ENCODE data around the gene CDH13. TPM values are rescaled to one million over a fixed set of nuclear protein-coding genes. Genes with fewer than 3 reads are reported as not detected.

The CDH13 gene
- total RNA-seq, 4 donors from 2014 or later, result 3.1 to 13.5 (median 8.9) TPM

DNA sequence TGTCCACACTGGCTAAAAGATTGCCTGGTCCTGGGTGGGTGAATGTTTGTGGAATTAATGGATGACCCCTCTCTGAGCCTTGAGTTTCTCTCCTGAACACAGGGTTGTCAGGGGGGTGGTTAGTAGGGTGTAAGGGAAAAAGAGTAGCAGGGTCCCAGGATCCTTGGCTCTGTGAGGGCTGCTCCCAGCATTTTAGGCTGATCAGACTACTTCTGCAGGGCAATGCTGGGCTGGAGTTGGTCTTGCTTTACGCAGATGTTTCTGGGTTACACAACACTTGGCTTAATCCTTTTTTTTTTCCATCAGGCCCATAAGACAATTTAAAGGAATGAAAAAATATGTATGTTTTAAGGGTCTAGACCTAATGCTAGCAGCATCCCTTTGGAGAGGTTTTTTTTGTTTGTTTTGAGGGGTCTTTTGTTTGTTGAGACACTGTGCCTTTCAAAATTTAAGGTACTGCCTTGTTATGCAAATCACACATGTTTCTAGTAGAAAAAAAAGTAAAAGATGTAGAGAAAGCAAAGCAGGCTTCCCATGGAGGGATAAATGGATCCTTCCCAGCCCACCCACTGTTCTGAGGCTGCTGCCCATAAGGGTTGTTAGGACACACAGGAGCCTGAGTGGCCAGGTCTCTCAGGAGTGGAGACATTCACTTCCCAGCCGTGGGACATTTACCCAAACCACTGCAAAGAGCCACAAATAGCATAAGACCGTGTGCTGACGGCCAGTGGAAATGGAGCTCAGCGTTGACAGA, 955.4 kb downstream of the CDH13 start:
- peaks cover 0 to 4% (median 0%) of the 10 kb centered on the region in 4 donors for H3K27me3 ChIP-seq
- no peaks in the 10 kb centered on the region for H3K4me1 ChIP-seq
- no peaks in the 10 kb centered on the region for H3K9me3 ChIP-seq
- no peaks in the 10 kb centered on the region for H3K36me3 ChIP-seq
- DNase-seq (ENCODE audit: extremely low spot score), result no peak
- WGBS, result 59% methylated on average over 5 of the region's 5 CpGs
- TF ChIP-seq POLR2AphosphoS5 (IDR thresholded peaks at IDR 0.05) (no peak), EP300 (IDR thresholded peaks at IDR 0.05) (no peak), POLR2A (IDR thresholded peaks at IDR 0.05; ENCODE audit: low read depth) (no peak)
- TF ChIP-seq, protein P1, sequence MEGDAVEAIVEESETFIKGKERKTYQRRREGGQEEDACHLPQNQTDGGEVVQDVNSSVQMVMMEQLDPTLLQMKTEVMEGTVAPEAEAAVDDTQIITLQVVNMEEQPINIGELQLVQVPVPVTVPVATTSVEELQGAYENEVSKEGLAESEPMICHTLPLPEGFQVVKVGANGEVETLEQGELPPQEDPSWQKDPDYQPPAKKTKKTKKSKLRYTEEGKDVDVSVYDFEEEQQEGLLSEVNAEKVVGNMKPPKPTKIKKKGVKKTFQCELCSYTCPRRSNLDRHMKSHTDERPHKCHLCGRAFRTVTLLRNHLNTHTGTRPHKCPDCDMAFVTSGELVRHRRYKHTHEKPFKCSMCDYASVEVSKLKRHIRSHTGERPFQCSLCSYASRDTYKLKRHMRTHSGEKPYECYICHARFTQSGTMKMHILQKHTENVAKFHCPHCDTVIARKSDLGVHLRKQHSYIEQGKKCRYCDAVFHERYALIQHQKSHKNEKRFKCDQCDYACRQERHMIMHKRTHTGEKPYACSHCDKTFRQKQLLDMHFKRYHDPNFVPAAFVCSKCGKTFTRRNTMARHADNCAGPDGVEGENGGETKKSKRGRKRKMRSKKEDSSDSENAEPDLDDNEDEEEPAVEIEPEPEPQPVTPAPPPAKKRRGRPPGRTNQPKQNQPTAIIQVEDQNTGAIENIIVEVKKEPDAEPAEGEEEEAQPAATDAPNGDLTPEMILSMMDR (IDR thresholded peaks at IDR 0.05), result no peak
- intact Hi-C loops (cut with DNase I), result no loop called here
- no peak overlapping the region for H3K27ac ChIP-seq (replicated peaks in 1 of 4)
- no peak overlapping the region for H3K4me3 ChIP-seq

- 81% methylated on average over 13 of the region's 13 CpGs for WGBS
- intact Hi-C loops (cut with DNase I), result no loop called here
- Histone ChIP-seq H3K4me3 (no peak overlapping the region), H3K4me1 (no peaks in the 10 kb centered on the region), H3K9me3 (no peaks in the 10 kb centered on the region), H3K27ac (replicated peaks in 1 of 4) (no peak overlapping the region), H3K36me3 (no peaks in the 10 kb centered on the region), H3K27me3 (peaks cover 0 to 4% (median 0%) of the 10 kb centered on the region in 4 donors)
- DNase-seq (ENCODE audit: extremely low spot score), result no peak
- TF ChIP-seq EP300 (IDR thresholded peaks at IDR 0.05), result no peak
- TF ChIP-seq, protein P1 (IDR thresholded peaks at IDR 0.05), result no peak
- no peak for TF ChIP-seq POLR2AphosphoS5 (IDR thresholded peaks at IDR 0.05)
- no peak for TF ChIP-seq POLR2A (IDR thresholded peaks at IDR 0.05; ENCODE audit: low read depth)
Measured at GRCh38 chr16:83586036-83586435, 959.3 kb downstream of the CDH13 start.

- H3K27ac ChIP-seq (replicated peaks in 1 of 4), result no peak overlapping the region
- no peak for TF ChIP-seq POLR2AphosphoS5 (IDR thresholded peaks at IDR 0.05)
- TF ChIP-seq POLR2A (IDR thresholded peaks at IDR 0.05; ENCODE audit: low read depth), result no peak
- TF ChIP-seq EP300 (IDR thresholded peaks at IDR 0.05), result no peak
- TF ChIP-seq, protein P1 (IDR thresholded peaks at IDR 0.05), result no peak
- H3K27me3 ChIP-seq, result peaks cover 0 to 4% (median 0%) of the 10 kb centered on the region in 4 donors
- H3K4me1 ChIP-seq, result no peaks in the 10 kb centered on the region
- H3K36me3 ChIP-seq, result no peaks in the 10 kb centered on the region
- no peak for DNase-seq (ENCODE audit: extremely low spot score)
- intact Hi-C loops (cut with DNase I), result no loop called here
- H3K9me3 ChIP-seq, result no peaks in the 10 kb centered on the region
- 49% methylated on average over 11 of the region's 11 CpGs for WGBS
- no peak overlapping the region for H3K4me3 ChIP-seq
Measured at GRCh38 chr16:83586461-83587200, 959.9 kb downstream of the CDH13 start.

- WGBS, result 73% methylated on average over 12 of the region's 12 CpGs
Measured at GRCh38 chr16:83587201-83587600, 960.4 kb downstream of the CDH13 start.

More at GRCh38 chr16:83587201-83587600, 960.4 kb downstream of the CDH13 start:
- H3K9me3 ChIP-seq, result no peaks in the 10 kb centered on the region
- no peaks in the 10 kb centered on the region for H3K4me1 ChIP-seq
- intact Hi-C loops (cut with DNase I), result no loop called here
- no peaks in the 10 kb centered on the region for H3K36me3 ChIP-seq
- DNase-seq (ENCODE audit: extremely low spot score), result no peak
- H3K27ac ChIP-seq (replicated peaks in 1 of 4), result no peak overlapping the region
- H3K4me3 ChIP-seq, result no peak overlapping the region
- H3K27me3 ChIP-seq, result peaks cover 0 to 4% (median 0%) of the 10 kb centered on the region in 4 donors
- TF ChIP-seq POLR2AphosphoS5 (IDR thresholded peaks at IDR 0.05) (no peak), POLR2A (IDR thresholded peaks at IDR 0.05; ENCODE audit: low read depth) (no peak), EP300 (IDR thresholded peaks at IDR 0.05) (no peak)
- TF ChIP-seq, protein P1 (IDR thresholded peaks at IDR 0.05), result no peak

All from esophagus muscularis mucosa (tissue), 4 donors.